ENCODE data around the gene ARMS2.

Gene ARMS2

DNA sequence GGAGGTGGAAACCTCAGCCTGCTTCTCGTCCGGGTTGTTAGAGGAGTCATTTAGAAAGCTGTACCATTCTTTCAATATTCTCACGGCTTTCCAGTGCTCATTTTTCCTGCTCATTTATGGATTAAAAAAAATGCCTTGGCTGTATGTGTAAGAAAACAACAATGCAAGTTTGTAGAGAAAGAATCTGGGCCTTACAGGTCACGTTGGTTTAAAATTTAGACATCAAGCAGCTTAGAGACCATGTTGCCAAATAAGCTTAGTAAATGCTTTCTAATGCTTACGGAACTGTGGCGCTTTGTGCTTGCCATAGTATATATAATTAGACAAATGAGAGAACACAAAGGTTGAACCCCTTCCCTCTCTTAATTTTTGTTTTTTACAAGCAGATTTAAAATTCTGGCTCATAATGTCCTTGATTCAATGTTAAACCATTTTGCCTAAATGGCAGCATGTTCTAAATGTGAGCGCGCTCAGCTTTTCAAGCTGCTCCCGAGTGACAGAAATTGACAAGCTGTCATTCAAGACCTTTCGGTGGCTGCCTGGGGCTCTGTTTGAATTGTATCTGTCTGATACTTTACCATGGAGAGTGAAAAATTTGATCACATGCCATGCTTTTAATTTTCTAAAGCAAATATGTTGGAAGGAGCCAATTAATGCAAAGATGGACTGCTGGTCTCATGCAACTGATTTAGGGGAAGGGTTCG, 1.1 kb downstream of the ARMS2 start:
- DNase-seq = no peak

DNA sequence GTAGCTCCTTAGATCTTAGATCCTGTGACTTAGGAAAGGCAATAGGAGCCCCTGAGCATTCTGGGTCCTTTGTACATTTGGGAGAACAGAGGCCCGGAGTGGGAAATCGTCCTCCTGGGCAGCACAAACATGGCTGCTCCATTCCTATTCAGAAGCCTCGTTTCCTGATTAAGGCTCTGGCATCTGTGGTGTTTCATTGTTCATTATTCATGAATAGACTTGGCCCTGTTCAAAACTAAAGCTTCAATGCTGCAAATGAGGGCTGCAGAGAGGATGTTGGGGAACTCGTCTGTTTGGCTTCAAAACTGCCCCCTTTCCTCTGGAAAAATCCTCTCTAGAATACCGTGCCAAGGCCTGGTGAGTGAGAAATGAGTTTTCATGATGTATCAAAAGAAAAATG, 3.5 kb downstream of the ARMS2 start:
- no peak for DNase-seq

DNA sequence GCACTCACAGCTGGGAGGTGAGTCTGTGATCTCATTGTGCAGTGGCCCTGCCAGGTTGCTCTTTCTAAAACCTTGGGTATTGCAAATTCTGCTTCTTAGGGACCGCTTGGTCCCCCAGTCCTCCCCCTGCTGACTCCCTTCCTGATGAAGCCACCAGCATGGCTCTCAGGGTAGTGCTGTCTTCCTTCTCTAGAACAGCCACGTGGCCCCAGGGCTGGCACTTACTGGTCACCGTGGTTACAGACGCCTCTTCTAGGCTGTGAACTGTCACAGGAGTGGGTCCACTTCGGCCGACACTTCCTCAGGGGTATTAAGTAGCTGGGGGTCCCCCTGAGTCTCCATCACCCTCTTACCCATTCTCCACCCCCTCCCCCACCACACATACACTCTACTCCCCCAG, 4.2 kb downstream of the ARMS2 start:
- no peak for DNase-seq

DNA sequence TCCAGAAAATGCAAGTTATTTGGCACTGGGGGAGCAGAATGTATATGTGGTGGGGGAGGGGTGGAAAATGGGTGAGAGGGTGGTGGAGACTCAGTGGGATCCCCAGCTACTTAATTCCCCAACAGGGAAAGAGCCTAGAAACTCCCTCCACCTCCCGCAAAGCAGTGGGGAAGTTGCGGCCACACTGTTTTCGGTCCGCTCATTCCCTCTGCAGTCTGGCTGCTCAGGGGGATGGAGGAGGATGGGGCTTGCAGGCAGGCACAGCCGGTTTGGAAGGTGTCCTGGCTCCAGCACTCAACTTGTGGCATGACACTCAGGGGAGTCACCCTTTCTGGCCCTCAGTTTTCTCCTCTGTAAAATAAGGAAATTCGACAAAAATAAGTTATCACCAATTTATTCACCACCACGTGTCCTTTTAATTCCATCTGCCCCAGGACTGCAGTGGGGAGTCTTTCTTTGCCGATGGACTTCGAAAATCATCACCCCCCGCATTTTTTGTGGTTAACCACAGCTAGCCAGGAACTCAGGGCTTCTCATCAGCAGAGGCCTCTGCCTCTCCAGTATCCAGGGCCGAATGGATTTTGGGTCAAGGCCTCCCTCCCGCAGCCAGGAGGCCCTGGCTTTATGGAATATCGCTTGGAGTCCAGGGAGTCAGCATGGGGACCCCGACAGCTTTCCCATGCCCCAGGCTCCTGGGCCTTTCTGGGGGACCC, 5.3 kb downstream of the ARMS2 start:
- DNase-seq = no peak

- DNase-seq = no peak
These were observed 6.4 kb downstream of the ARMS2 start for GRCh38 chr10:122460891-122461293.

DNA sequence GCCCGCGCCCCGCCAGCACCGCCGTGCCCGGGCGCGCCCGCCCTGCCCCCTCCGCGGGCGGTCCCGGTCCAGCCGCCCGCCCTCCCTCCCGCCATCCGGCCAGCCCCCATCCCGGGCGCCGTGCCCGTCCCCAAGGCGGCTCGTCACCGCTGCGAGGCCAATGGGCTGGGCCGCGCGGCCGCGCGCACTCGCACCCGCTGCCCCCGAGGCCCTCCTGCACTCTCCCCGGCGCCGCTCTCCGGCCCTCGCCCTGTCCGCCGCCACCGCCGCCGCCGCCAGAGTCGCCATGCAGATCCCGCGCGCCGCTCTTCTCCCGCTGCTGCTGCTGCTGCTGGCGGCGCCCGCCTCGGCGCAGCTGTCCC, 6.9 kb downstream of the ARMS2 start, which contains the start of gene HTRA1:
Gene HTRA1 (plus strand): TSS at position 187 of the 362 bp plus-strand sequence. CDS start 100 bp downstream, at position 287.
- no peak for DNase-seq

DNA sequence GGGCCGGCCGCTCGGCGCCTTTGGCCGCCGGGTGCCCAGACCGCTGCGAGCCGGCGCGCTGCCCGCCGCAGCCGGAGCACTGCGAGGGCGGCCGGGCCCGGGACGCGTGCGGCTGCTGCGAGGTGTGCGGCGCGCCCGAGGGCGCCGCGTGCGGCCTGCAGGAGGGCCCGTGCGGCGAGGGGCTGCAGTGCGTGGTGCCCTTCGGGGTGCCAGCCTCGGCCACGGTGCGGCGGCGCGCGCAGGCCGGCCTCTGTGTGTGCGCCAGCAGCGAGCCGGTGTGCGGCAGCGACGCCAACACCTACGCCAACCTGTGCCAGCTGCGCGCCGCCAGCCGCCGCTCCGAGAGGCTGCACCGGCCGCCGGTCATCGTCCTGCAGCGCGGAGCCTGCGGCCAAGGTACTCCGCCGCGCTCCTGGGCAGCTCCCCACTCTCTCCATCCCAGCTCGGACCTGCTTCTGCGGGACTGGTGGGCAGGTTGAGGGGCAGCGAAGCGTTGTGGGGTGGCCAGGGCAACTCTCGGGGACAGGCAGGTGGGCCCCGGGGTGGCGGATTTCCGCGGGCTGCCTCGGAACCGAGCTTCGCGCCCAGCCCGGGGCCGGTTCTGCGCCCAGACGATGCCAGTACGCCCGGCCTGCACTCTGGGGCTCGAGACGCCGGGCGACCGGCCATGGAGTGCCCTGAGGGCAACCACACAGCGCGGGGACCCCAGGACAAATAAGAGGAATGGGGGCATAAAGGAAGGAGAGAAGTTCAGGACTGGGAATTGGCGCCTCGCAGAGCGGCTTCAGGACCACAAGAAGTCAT, 7.5 kb downstream of the ARMS2 start:
- no peak for DNase-seq

- DNase-seq = no peak
These were observed 8.3 kb downstream of the ARMS2 start for GRCh38 chr10:122462533-122463465.

DNA sequence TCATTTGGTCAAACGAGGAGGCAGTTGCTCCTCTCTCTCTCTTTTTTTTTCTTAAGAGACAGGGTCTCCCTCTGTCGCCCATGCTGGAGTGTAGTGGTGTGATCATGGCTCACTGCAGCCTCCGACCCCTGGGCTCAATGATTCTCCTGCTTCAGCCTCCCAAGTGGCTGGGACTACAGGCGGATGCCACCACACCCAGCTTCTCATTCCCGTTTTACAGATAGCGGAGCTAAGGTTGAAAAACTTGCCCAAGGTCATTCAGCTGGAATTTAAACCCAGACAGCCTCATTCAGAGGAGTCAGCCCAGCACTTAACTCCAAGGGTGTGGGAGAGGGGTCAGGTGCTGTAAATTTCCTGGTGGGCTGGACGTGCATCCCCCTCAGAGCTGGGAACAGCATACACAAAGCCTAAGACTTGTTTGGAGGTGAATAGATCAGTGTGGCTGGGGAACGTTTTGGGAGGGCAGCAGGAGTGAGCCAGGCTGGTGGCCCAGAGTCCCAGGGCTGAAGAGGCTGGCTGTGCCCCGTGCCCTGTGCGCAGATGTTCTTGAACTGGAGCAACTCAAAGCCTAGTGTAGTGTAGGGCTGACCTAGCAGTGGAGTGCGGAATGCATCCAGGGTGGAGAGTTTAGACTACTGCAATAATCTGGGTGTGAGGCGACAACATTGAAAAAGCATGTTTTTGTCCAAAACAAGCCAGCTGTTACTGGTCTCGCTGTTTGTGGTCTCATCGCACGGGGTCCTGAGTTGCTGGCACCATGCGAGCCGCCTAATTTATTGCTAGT, 9.2 kb downstream of the ARMS2 start:
- no peak for DNase-seq

DNA sequence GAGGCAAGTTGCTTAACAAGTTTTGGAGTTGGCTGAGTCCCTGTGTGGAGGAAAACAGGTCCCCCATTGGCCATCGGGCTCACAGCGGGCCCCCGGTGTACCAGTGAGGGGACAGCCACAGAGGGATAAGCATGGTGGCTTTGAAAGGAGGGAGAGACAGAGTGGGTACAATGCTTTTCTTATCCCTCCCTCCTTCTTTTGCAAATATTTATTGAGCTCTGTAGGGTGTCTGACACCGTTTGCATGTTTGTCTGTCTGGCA, 9.7 kb downstream of the ARMS2 start:
- DNase-seq = no peak

- DNase-seq = no peak
These were observed 10.1 kb downstream of the ARMS2 start for GRCh38 chr10:122464586-122464985.

- DNase-seq = no peak
These were observed 11.1 kb downstream of the ARMS2 start for GRCh38 chr10:122465401-122466040.

DNA sequence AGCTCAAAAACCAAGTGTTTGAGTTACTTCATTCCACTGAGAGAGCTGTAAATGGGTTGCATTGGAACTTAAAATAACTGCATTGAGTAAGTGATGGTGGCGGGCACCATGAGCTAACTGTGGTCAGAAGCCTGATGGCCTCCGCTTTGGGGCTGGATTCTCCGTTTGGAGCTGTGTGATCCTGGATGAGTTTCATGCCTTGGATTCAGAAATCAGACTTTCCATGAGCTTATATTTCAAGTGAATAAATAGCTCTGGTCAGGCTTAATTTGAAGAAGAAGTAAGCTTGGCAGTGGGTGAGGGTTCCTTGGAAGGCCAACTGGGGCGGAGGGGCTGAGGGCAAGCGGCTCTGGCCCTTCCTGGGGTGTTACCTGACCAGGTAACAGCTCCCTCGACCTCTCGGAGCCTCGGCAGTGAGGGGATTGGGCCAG, 12.5 kb downstream of the ARMS2 start:
- DNase-seq = no peak

- DNase-seq = no peak
These were observed 13.2 kb downstream of the ARMS2 start for GRCh38 chr10:122467701-122468100.

DNA sequence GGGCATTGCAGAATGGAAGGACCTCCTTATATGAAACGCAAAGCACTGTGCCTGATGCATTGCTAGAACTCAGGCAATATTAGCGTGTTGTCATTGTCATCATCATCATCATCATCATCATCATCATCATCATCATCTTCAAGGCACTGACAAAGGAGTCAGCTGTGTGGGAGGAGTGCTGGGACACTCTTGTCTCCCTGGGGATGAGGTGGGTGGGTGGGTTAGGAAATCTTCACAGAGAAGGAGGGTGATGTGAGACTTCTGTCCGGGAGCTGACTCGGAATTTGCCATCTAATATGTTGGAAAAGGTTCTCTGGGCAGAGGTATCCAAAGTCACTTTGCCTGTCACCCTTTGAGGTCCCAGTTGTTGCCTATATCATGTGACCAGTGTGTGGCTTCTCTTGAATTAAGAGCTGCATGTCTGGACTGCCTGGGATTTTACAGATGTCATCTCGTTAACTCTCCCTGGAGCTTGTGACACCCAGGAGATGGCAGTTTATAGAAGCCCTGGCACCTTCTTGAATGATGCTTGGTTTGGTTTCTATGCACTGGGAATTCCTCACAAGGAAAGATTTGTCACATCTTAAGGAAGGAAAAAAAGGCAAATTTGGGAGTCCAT, 14.0 kb downstream of the ARMS2 start:
- DNase-seq = no peak

GRCh38 chr10:122468926-122469781, 14.7 kb downstream of the ARMS2 start:
- DNase-seq = no peak

DNA sequence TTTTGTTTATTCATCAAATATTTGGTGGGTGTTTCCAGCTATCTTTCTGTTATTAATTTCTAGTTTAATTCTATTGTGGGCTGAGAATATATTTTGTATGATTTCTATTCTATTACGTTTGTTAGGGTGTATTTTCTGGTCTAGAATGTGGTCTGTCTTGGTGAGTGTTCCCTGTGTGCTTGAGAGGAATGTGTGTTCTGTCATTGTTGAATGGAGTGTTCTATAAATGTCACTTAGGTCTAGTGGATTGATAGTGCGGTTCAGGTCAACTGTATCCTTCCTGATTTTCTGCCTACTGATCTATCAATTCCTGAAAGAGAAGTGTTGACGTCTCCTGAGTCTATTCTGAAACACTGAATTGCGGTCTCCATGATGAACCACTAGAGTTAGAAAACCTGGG, 15.4 kb downstream of the ARMS2 start:
- no peak for DNase-seq

GRCh38 chr10:122471531-122472177, 17.2 kb downstream of the ARMS2 start:
- no peak for DNase-seq

DNA sequence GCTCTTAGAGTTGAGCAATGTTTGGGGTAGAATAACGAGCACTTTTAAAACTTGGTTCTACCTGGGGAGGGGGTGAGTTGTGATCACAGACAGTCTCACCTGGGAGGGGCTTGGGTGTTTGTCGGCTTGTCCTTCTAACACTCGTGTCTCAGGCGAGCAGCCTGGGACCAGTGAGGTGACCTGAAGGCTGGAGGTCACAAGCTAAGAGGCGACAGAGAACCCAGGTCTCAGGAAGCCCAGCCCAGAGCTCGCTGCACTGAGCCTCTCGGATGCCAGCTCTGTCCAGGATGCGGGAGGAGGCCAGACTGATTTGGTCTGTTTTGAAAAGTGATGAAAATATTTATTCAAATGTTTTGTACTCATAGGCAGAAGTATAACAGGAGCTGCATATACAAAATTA, 18.7 kb downstream of the ARMS2 start:
- DNase-seq = no peak
